NCI-H524 (cell line): ENCODE measurements around the gene CLRN2.
A peak's percentile ranks its signal among the peaks of the same experiment; 100 is the strongest.
"Not testable (repeated sequence)": the region's sequence is repeated elsewhere in the genome, so short reads cannot be mapped to it uniquely, and the experiment has no call there.

Experiments used
- DNase-seq, 2 experiments: peaks; one replicate each; lab custom pipeline; 2025; lab: John Stamatoyannopoulos, UW

Gene CLRN2

GRCh38 chr4:17504081-17504480, 10.9 kb upstream of the CLRN2 start:
- peak; percentile 32 to 67 for DNase-seq

- DNase-seq = peak in 1 of 2 experiments; percentile 20
Measured at GRCh38 chr4:17510582-17510981, 4.4 kb upstream of the CLRN2 start.

- DNase-seq = peak in 1 of 2 experiments; percentile 27
Measured at GRCh38 chr4:17511051-17511450, 3.9 kb upstream of the CLRN2 start.

GRCh38 chr4:17511509-17511949, 3.4 kb upstream of the CLRN2 start:
- DNase-seq = peak; percentile 9 to 45

GRCh38 chr4:17511950-17512795, 2.8 kb upstream of the CLRN2 start, which contains the start of gene QDPR:
Gene QDPR (minus strand): TSS chr4:17512090. CDS start chr4:17512054, 36 bp downstream.
- peak; percentile 75 to 83 for DNase-seq

GRCh38 chr4:17512973-17513665, 1.8 kb upstream of the CLRN2 start:
- no peak for DNase-seq

- no peak for DNase-seq
Measured at GRCh38 chr4:17515445-17516407, 761 bp downstream of the CLRN2 start.

- DNase-seq = no peak
Measured at GRCh38 chr4:17516980-17517379, 2.0 kb downstream of the CLRN2 start.

- no peak for DNase-seq
Measured at GRCh38 chr4:17517664-17518063, 2.7 kb downstream of the CLRN2 start.

GRCh38 chr4:17521595-17521994, 6.6 kb downstream of the CLRN2 start:
- no peak for DNase-seq

- no peak for DNase-seq
Measured at GRCh38 chr4:17523662-17524061, 8.7 kb downstream of the CLRN2 start.

- no peak for DNase-seq
Measured at GRCh38 chr4:17526695-17527477, 11.9 kb downstream of the CLRN2 start.

- no peak for DNase-seq
Measured at GRCh38 chr4:17528551-17529165, 13.7 kb downstream of the CLRN2 start.

- DNase-seq = no peak
Measured at GRCh38 chr4:17531538-17532285, 16.7 kb downstream of the CLRN2 start.

- no peak for DNase-seq
Measured at GRCh38 chr4:17534705-17535104, 19.7 kb downstream of the CLRN2 start.

- no peak for DNase-seq
Measured at GRCh38 chr4:17535242-17535641, 20.3 kb downstream of the CLRN2 start.

- no peak for DNase-seq
Measured at GRCh38 chr4:17535906-17536305, 20.9 kb downstream of the CLRN2 start.

GRCh38 chr4:17537060-17537459, 22.1 kb downstream of the CLRN2 start:
- not testable (repeated sequence) for DNase-seq

- no peak for DNase-seq
Measured at GRCh38 chr4:17544205-17544604, 29.2 kb downstream of the CLRN2 start.

- DNase-seq = no peak
Measured at GRCh38 chr4:17544831-17545234, 29.9 kb downstream of the CLRN2 start.
